Measurements from ENCODE around the gene ALS2CL. TPM values are rescaled to one million over a fixed set of nuclear protein-coding genes. Genes with fewer than 3 reads are reported as not detected.
A peak's percentile ranks its signal among the peaks of the same experiment; 100 is the strongest.

Gene ALS2CL
- total RNA-seq, 1 donor from 2014 or later = 49.0 TPM

- TF ChIP-seq, protein P1, sequence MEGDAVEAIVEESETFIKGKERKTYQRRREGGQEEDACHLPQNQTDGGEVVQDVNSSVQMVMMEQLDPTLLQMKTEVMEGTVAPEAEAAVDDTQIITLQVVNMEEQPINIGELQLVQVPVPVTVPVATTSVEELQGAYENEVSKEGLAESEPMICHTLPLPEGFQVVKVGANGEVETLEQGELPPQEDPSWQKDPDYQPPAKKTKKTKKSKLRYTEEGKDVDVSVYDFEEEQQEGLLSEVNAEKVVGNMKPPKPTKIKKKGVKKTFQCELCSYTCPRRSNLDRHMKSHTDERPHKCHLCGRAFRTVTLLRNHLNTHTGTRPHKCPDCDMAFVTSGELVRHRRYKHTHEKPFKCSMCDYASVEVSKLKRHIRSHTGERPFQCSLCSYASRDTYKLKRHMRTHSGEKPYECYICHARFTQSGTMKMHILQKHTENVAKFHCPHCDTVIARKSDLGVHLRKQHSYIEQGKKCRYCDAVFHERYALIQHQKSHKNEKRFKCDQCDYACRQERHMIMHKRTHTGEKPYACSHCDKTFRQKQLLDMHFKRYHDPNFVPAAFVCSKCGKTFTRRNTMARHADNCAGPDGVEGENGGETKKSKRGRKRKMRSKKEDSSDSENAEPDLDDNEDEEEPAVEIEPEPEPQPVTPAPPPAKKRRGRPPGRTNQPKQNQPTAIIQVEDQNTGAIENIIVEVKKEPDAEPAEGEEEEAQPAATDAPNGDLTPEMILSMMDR (IDR thresholded peaks at IDR 0.05) = no peak
- intact Hi-C loops (cut with DNase I) = no loop called here
- no peaks in the 10 kb centered on the region for H3K4me1 ChIP-seq
- H3K27ac ChIP-seq = no peak overlapping the region
- no peaks in the 10 kb centered on the region for H3K36me3 ChIP-seq
- H3K4me3 ChIP-seq = no peak overlapping the region
- no peaks in the 10 kb centered on the region for H3K27me3 ChIP-seq
- peak in 1 of 2 donors; percentile 40 for DNase-seq (ENCODE audit: low spot score in 2 of 2)
- H3K9me3 ChIP-seq = no peaks in the 10 kb centered on the region
Measured at GRCh38 chr3:46719044-46719565, 25.6 kb upstream of the ALS2CL start.

- Histone ChIP-seq H3K36me3 (no peaks in the 10 kb centered on the region), H3K27me3 (no peaks in the 10 kb centered on the region), H3K9me3 (no peaks in the 10 kb centered on the region), H3K4me3 (no peak within 1 kb of the TSS), H3K4me1 (no peaks in the 10 kb centered on the region), H3K27ac (no peak within 1 kb of the TSS)
- intact Hi-C loops (cut with DNase I) = no loop called here
- TF ChIP-seq, protein P1 (IDR thresholded peaks at IDR 0.05) = peak in 2 of 3 experiments; percentile 15 to 30
- peak in 1 of 2 donors; percentile 50 for DNase-seq (ENCODE audit: low spot score in 2 of 2)
Measured at GRCh38 chr3:46717447-46718231, 24.2 kb upstream of the ALS2CL start, which contains the start of gene PRSS50. Gene PRSS50 (minus strand): TSS chr3:46717869. CDS start chr3:46717824, 45 bp downstream.

- no peak for DNase-seq (ENCODE audit: low spot score in 2 of 2)
- H3K4me3 ChIP-seq = no peak overlapping the region
Measured at GRCh38 chr3:46716461-46717441, 23.3 kb upstream of the ALS2CL start.

DNA sequence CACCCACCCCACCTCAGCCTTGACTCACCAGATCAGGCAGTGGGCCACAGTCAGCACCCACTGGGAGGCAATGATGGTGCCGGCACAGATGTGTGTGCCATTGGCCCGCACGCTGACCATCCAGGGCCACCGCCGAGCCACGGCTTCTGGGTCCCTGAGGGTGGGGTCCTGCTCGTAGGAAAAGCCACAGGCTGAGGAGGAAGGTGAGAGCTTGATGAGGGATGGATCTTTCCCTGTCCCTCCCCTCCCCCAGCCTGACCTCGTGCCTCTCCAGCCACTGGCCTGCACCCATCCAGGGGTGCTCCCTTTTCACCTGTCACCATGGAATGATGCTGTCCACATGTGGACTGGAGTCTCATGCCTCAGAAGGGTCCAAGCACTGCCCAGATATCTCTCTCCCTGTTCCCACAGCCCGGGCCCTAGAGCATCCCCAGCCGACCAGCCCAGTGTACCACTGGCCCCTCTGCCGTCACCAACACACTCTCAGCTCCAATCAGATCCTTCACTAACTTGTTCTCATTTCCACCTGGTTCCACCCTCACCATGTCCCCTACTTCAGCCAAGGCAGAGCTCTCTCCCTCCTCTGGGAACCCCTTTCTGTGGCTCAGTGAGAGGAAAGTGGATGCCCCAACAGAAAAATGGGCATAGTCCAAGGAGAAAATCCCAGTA lies 22.2 kb upstream of the ALS2CL start:
- no peaks in the 10 kb centered on the region for H3K27me3 ChIP-seq
- no peak overlapping the region for H3K27ac ChIP-seq
- no peaks in the 10 kb centered on the region for H3K4me1 ChIP-seq
- TF ChIP-seq, protein P1 (IDR thresholded peaks at IDR 0.05) = no peak
- intact Hi-C loops (cut with DNase I) = no loop called here
- H3K36me3 ChIP-seq = no peaks in the 10 kb centered on the region
- H3K9me3 ChIP-seq = no peaks in the 10 kb centered on the region
- no peak for DNase-seq (ENCODE audit: low spot score in 2 of 2)
- H3K4me3 ChIP-seq = no peak overlapping the region

More at GRCh38 chr3:46716461-46717441, 23.3 kb upstream of the ALS2CL start:
- Histone ChIP-seq H3K4me1 (no peaks in the 10 kb centered on the region), H3K27me3 (no peaks in the 10 kb centered on the region), H3K9me3 (no peaks in the 10 kb centered on the region), H3K27ac (no peak overlapping the region), H3K36me3 (no peaks in the 10 kb centered on the region)
- TF ChIP-seq, protein P1 (IDR thresholded peaks at IDR 0.05) = no peak
- intact Hi-C loops (cut with DNase I) = no loop called here

All from ascending aorta (tissue), 2 donors.